H7 (cell line): ENCODE measurements around the gene CDRT15L2. TPM values are rescaled to one million over a fixed set of nuclear protein-coding genes. Genes with fewer than 3 reads are reported as not detected.
"Not testable (repeated sequence)": the region's sequence is repeated elsewhere in the genome, so short reads cannot be mapped to it uniquely, and the experiment has no call there.

Experiments used
- DNase-seq: peaks from one replicate; pipeline ENCODE4 v3.0.0; 2012
- H3K27me3 ChIP-seq: 2 replicates; pipeline ENCODE4 v1.6.0; 2011; ENCODE audit warnings: mild to moderate bottlenecking, low read length; ENCODE audit not compliant: control insufficient read depth, insufficient read depth
- H3K36me3 ChIP-seq: replicated peaks from 2 replicates; pipeline ENCODE4 v1.5.1; 2011; ENCODE audit warnings: low read length; ENCODE audit not compliant: control insufficient read depth, insufficient read depth
- H3K4me3 ChIP-seq: 2 replicates; pipeline ENCODE4 v1.5.1; 2011; ENCODE audit warnings: low read depth, mild to moderate bottlenecking, control low read depth, low read length, moderate library complexity; ENCODE audit not compliant: insufficient read depth
- total RNA-seq: library from RNA; depleted of rRNA; stranded (reverse); fragments of >200 nt; shearing (Covaris generic); gene quantifications from 2 replicates; pipeline ENCODE4 v1.2.3, GENCODE V29; 2014

Gene CDRT15L2
- total RNA-seq, 1 experiment from 2014 or later: not detected

DNA sequence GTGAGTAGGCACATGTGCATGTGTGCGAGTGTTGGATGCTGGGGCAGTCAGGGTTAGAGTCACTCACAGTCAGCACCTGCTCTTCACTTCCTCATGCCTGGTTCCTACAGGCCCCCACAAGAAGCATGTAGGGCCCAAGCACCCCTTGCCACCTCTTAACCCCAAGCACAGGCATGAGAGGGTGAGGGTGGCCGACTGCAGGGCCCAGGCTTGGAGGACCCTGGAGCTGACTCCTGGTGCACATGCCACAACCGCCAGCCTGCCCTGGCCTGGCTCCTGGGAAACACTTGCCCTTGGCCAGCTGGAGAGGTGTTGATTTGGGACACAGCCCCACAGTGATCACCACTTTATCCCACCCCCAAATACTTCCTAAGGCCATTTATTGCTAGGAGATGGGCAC lies 16.9 kb upstream of the CDRT15L2 start:
- DNase-seq: no peak
- H3K4me3 ChIP-seq: no peak overlapping the region
- no peaks in the 10 kb centered on the region for H3K27me3 ChIP-seq
- no peaks in the 10 kb centered on the region for H3K36me3 ChIP-seq

DNA sequence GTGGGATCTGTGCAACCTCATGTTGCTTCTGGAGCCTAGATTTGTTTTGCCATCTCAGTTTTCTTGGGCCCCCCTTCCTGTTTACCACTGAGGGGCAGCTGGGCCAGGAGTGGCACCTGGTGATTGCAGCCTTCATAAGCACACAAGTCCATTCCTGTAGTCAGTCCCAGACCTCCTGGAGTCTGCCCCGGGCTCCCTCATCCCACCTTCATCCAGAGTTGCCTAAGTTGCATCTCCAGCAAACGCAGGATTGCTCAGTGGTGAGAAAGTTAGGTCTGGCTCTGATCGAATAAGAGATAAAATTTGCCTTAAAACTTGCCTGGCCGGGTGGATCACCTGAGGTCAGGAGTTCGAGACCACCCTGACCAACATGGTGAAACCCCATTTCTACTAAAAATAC lies 14.3 kb upstream of the CDRT15L2 start:
- H3K4me3 ChIP-seq, H3K27me3 ChIP-seq, DNase-seq, H3K36me3 ChIP-seq: not testable (repeated sequence)

DNA sequence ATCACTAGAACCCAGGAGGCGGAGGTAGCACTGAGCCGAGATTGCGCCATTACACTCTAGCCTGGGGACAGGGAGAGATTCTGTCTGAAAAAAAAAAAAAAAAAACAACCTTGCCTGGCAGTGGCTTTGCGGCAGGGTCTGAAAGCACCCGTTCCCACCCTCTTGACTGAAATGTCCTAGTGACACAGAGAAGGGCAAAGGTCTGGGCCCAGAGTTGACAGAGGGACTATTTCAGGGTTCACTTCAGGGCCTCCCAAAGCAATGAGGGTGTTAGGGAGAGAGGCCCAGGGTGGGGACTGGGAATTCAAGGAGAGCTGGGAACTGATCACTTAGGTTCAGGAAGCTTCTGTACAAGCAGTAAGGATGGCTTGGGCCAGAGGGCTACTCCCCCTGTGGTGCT lies 13.8 kb upstream of the CDRT15L2 start:
- DNase-seq: no peak
- no peaks in the 10 kb centered on the region for H3K27me3 ChIP-seq
- H3K4me3 ChIP-seq: no peak overlapping the region
- no peaks in the 10 kb centered on the region for H3K36me3 ChIP-seq

DNA sequence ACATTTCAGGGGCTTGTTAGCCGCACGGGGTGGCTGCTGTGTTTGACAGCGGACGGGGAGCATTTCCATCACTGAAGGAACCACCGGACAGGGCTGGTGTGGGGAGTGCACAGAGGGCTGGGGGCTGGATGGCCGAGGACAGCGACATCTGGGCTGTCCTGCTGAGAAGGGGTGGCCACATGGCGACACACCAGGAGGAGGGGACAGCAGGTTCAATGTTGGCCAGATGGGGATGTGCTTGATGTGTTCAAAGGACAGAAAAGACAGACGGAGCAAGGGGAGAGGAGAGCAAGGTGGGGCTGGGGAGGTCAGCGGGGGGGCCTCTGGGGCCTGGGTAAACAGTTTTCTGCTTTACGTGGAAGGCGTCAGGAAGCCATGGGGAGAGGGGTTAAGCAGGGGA lies 12.8 kb upstream of the CDRT15L2 start:
- not testable (repeated sequence) for H3K27me3 ChIP-seq, DNase-seq, H3K36me3 ChIP-seq, H3K4me3 ChIP-seq

DNA sequence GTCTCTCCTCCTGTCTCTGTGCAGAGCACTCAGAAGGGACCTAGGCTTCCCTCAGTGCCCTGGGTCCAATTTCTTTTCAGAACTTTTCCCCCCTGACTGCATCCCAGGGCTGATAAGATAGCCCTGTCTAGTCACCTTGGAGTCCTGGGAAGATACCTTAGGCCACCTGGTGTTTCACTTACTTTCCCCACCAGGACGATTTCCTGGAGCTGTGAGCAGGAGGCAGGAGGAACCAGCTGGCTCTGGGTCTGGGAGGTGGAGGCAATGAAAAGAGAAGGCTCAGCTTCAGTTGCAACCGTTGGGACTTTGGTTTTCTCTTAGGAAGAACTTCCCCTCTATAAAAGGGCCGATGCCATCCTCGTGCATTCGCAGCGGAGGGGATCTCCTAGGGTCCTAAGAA lies 12.1 kb upstream of the CDRT15L2 start:
- H3K27me3 ChIP-seq, H3K4me3 ChIP-seq, DNase-seq, H3K36me3 ChIP-seq: not testable (repeated sequence)

DNA sequence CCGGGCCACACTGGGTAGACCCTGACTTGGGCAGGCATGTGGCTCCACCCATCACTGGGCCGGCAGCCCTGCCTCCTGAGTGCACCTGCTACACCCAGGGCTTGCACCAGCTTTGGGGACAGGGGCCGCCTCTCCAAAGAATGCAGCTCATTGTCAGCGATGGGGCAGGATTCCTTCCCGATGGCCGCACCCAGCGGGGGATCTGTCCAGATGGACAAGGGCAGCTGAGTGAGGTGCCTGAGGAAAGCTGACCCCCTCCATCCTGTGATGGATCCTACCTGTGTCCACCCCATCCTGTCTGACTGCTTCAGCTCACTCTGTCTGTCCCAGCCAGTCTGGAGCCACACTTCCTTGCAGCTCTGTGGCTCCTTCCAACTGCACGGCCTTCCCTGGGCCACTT lies 10.9 kb upstream of the CDRT15L2 start:
- not testable (repeated sequence) for H3K27me3 ChIP-seq, DNase-seq, H3K4me3 ChIP-seq, H3K36me3 ChIP-seq

DNA sequence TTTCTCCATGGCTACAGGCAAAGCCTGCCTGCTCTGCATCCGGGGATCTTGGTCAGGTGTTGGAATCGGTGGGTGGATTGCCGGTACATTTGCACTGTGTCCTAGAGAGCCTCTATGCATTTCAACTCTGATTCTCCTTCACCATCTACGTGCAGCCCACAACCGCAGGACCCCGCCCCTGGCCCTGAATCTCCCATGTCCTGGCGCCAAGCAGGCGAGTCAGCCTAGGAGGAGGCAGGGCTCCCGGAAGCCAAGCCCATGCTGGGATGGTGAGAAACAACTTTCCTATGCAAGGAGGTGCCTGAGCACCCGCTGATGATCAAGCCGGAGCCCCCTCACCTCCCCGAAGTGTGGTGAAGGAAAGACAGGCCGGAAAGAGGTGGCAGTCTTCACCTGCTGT lies 7.9 kb upstream of the CDRT15L2 start:
- H3K27me3 ChIP-seq, DNase-seq, H3K36me3 ChIP-seq, H3K4me3 ChIP-seq: not testable (repeated sequence)

DNA sequence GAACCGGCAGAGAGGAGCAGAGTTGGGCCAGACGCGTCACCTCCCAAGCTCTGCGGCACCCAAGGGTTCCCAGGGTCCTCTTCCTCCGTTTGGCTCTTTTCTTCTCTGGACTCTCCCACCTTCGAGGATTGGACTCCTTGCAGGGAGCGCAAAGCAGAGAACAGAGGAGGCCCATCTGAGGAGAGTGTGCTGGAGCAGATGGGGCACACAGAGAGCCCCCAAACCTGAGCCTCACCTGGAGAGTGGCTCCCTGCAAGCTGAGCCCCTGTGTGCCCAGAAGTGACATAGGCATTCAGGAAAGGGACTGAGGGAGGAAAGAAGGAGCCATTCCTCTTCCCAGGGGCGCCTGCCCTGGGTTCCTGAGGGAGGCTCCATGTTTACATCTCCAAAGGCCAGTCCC lies 6.3 kb upstream of the CDRT15L2 start:
- H3K36me3 ChIP-seq, H3K4me3 ChIP-seq, DNase-seq, H3K27me3 ChIP-seq: not testable (repeated sequence)

DNA sequence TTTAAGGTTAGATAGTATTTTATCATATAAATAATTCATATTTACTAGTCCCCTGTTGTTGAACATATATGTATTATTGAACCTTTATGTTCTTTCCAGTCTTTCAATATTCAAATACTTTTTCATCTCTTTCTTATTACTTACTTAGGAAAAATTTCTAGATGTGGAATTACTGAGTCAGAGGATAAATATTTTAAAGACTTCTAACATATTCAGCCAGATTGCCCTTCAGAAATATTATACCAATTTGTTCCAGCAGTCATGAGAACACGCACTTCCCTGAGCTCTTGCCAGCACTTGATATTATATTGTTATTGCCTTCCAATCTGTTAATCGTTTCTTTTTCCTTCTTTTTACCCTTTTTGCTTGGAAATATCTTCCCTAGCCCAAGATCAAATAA lies 4.5 kb upstream of the CDRT15L2 start:
- DNase-seq, H3K36me3 ChIP-seq, H3K4me3 ChIP-seq, H3K27me3 ChIP-seq: not testable (repeated sequence)

DNA sequence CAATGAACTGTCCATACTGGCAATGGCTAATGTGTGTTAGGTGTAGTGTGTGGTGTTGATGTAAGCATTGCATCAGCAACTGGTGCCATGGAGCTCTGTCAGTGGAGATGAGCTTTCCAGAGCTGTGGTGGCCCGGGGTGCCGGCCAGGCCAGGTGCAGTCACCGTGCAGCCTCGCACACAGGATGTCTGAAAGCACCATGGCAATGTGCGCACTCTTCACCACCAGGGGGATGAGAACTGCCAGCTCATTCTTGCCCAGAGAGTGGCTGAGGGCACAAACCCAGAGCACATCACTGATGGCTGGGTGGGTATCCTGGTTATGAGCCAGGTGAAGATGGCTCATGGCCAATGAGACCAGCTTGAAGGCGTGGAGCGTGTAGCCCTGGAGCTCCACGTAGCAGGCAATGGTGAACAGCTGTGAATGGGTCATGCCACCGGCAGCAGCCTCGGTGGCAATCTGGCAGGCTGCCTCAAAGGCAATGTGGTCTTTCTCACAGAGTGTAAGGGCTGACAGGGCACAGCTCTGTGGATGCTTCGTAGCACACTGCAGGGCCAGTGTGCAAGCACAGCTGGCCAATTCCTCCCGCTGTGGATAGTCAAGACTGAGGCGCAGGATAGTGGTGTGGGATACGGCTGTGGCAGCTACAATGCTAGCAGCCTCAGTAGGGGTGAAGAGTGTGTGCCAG lies 4.5 kb downstream of the CDRT15L2 start:
- H3K27me3 ChIP-seq, H3K4me3 ChIP-seq, H3K36me3 ChIP-seq, DNase-seq: not testable (repeated sequence)

DNA sequence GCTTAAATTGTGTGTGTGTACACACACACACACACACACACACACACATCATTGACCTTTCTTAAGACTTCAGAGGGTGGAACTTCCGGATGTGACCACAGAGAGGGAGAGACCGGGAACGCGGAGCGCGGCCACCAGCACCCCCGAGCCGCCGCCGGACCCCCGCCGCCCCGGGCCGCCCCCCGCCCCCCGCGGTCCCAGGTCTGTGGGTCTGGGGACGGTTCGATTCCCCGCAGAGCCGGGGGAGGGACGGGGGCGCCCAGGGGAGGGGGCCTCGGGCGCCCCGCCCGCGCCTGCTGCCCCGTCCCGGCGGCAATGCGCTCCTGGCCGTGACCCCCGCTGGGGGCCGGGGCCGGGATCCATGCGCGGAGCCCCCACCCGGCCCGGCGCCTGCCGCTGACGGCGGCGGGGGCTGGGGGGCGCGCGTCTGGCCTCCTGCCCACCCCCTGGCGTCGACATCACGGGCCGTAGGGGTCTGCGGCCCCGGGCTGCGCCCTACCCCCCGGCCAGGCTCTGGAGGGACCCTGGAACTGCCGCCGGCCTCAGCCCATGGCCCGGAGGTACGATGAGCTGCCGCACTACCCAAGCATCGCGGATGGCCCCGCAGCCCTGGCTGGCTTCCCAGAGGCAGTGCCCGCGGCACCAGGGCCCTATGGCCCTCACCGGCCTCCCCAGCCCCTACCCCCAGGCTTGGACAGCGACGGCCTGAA lies 9.4 kb downstream of the CDRT15L2 start:
- peak; percentile 81 for DNase-seq
- peak overlapping the region; percentile 36 for H3K4me3 ChIP-seq
- H3K36me3 ChIP-seq, H3K27me3 ChIP-seq: not testable (repeated sequence)

DNA sequence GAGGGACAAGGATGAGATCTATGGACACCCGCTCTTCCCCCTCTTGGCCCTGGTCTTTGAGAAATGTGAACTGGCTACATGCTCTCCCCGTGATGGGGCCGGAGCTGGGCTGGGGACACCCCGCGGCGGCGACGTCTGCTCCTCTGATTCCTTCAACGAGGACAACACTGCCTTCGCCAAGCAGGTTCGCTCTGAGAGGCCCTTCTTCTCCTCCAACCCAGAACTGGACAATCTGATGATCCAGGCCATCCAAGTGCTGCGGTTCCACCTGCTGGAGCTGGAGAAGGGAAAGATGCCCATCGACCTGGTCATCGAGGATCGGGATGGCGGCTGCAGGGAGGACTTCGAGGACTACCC lies 9.9 kb downstream of the CDRT15L2 start:
- H3K36me3 ChIP-seq, H3K27me3 ChIP-seq, DNase-seq, H3K4me3 ChIP-seq: not testable (repeated sequence)

DNA sequence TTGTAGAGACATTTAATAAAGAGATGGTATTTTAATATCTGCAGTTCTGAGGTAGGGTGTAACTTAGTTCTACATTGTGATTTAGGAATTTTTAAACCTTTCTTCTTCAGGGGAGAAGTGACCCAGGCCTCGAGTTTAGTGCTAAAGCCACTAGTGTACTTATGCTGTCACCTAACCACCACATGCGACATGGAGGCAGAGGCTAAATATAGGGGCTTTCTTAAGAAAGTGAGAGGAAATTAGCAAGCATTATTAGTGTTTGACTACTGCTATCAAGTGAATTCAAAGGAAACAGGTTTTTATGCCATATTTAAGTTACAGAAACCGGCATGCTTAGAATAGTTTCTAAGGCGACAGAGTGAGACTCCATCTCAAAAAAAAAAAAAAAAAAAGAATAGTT lies 11.5 kb downstream of the CDRT15L2 start:
- H3K36me3 ChIP-seq, H3K27me3 ChIP-seq, DNase-seq, H3K4me3 ChIP-seq: not testable (repeated sequence)

DNA sequence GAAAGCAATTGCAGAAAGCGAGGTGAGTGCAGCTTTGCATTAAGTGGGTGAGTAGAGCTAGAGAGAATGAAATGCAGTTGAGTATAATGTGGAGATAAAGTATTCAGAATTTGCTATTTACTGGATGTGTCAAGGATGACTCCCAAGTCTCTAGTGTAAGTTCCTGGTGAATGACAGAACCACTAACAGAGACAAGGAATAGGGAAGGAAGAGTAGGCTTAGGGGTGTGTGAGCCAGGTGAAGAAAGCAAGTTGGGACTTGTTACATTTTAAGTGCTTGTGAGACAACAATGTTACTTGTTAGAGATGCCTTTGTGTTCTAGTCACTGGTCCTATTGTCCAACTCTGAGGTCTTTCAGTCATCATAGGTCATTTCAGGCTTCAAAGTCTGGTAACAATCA lies 26.0 kb downstream of the CDRT15L2 start:
- not testable (repeated sequence) for H3K27me3 ChIP-seq, H3K4me3 ChIP-seq, H3K36me3 ChIP-seq, DNase-seq

DNA sequence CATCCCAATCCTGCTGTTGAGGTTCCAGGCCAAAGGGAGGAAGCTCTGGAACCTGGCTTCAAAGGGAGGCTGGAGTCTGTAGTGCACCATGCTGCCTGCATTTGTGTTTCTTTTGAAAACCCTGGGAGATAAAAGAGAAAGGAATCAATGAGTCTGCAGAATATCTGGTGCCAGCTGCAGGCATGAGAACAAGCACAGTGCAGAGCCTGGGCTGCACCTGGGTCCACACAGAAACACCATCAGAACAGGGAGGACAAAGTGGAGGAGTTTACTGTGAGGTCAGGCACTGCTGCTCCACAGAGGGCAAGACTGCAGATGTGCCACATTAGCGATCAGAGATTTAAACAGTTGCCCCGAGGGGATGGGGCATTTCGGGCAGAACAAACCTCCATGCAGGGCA lies 30.0 kb downstream of the CDRT15L2 start:
- not testable (repeated sequence) for H3K36me3 ChIP-seq, H3K27me3 ChIP-seq, DNase-seq, H3K4me3 ChIP-seq
